DOHH2 (cell line): Measurements from ENCODE around the gene BRMS1.

Experiments
- CTCF ChIP-seq: fragments of 200-600 bp; sonication (generic); IDR thresholded peaks from one replicate; pipeline ENCODE4 v1.5.1; 2014; ENCODE audit warnings: antibody characterized with exemption, mild to moderate bottlenecking, low read depth, low read length; ENCODE audit not compliant: poor library complexity, severe bottlenecking
- EZH2phosphoT487 ChIP-seq: fragments of 200-600 bp; sonication (generic); IDR thresholded peaks from 2 replicates; pipeline ENCODE4 v1.6.1; 2017; ENCODE audit warnings: borderline replicate concordance, mild to moderate bottlenecking, antibody characterized with exemption, low read length, moderate library complexity, mixed read lengths

GRCh38 chr11:66315498-66315885 lies 29.4 kb downstream of the BRMS1 start:
- TF ChIP-seq CTCF (no peak), EZH2phosphoT487 (no peak)
